ENCODE results near the gene CIITA.

The CIITA gene

DNA sequence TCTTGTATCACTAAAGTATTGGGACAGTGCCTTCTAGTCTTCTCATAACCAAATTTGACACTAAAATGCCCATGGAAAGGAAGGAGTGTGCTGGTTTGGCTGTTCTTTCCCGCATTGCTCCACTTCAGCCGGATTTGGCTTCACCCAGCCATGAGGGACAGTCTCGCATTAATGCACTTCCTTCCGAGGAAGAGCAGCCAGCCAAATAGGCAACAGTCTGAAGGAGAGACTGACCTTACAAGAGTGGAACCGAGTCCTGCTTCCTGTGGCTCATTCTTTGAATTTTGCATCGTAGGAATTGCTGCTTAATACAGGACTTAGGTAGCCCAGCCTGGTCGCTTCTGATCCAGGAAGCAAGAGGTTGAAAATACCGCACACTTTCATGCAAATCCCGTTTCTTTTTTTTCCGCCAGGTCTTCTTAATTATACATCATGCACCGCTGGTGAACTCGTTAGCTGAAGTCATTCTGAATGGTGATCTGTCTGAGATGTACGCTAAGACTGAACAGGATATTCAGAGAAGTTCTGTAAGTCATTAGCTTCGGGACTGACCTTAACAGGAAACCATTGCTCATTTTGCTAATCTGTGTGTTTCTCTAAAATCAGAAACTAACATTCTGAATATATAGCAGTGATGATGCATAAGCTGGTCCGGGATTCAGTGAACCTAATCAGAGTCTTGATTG is 105.6 kb downstream of the CIITA start:
- no peak for DNase-seq

DNA sequence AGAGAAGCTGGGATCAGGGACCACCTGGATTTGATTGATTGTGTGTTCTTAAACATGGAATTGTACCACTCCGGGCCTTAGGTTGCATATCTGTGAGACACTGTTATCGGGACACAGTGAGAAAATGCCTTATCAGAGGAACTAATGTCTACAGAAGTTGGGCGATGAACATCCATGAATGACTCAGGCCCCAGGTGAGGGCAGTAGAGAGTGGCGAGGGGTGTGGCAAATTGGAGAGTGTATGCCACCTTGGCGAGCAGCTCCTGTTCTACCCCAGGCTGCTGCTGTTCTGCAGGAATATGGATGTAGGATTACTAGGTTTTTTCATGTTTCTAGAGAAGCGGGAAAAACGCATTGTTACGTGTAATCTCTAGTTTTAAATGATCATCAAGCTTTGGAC is 106.2 kb downstream of the CIITA start:
- no peak for DNase-seq

DNA sequence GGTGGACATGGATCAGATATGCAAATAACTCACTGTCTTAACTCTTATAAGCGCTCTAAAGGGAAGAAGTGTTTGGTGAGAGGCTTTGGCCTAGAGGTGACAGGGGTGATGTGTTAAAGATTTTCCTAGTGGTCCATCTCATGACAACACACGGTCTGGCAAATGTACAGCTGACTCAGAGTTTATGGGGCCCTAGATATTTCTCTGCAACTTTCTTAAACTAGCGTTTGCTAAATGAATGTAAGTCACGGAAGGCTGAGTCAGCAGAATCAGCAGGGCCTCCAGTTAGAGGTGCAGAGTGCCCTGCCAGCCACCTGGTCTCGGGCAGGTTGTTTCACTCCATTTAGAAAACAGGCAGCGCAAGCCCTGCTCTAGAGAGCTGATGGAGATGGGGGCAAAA is 107.5 kb downstream of the CIITA start:
- DNase-seq: no peak

All from hematopoietic multipotent progenitor cell treated with erythropoietin and hydrocortisone succinate and interleukin-3 and kit ligand, for 4 days (in vitro differentiated cells).